HEK293 (cell line): ENCODE data around the gene PCBP1.

Experiments used
- ZNF2 ChIP-seq: fragments of 450-650 bp; formaldehyde crosslinking; IDR thresholded peaks from 2 replicates; pipeline ENCODE4 v1.5.1; 2016; ENCODE audit warnings: missing biosample characterization, missing genetic modification characterization
- ZNF274 ChIP-seq, 2 experiments: fragments of 200-500 bp in 1 of 2; fragments of 450-650 bp in 1 of 2; sonication (Bioruptor generic) in 1 of 2; formaldehyde crosslinking in 1 of 2; IDR thresholded peaks; 2 replicates each; pipeline versions ENCODE4 v1.5.1 to v1.6.1; 2014 to 2016; ENCODE audit warnings: borderline replicate concordance in 1 of 2, inconsistent platforms in 1 of 2, low read length in 1 of 2, missing biosample characterization in 1 of 2, missing genetic modification characterization in 1 of 2
- ZNF747 ChIP-seq: fragments of 450-650 bp; formaldehyde crosslinking; IDR thresholded peaks from 2 replicates; pipeline ENCODE4 v1.5.1; 2016; ENCODE audit warnings: missing biosample characterization, missing genetic modification characterization
- ZNF768 ChIP-seq: fragments of 450-650 bp; formaldehyde crosslinking; IDR thresholded peaks from 2 replicates; pipeline ENCODE4 v1.5.1; 2018; ENCODE audit warnings: missing biosample characterization, mild to moderate bottlenecking, missing genetic modification characterization
- TF ChIP-seq, protein P1 (sequence below): fragments of 450-650 bp; formaldehyde crosslinking; IDR thresholded peaks from 2 replicates; pipeline ENCODE4 v1.5.1; 2016; ENCODE audit warnings: missing biosample characterization, missing genetic modification characterization, low read depth
- TF ChIP-seq, protein P2 (sequence below): fragments of 450-650 bp; formaldehyde crosslinking; IDR thresholded peaks from 2 replicates; pipeline ENCODE4 v1.5.1; 2016; ENCODE audit warnings: missing biosample characterization, missing genetic modification characterization

DNA sequence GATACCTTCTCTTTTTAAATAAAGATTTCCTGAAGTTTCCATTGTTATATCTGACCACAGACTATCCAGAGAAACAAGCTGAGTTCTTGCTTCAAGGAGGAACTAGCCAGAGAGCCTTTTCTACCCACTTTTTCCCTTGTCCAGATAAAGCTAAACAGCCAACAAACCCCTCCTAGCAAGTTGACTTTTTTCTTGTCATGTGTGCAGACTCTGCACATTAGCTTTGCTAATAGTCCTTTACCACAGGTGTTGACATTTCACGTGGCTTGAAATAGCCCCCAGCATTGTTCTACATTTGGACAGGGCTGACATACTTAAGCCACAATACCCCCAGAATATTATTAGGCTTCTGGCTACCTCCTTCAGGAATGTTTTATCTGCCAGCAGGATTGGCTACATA is 40.7 kb downstream of the PCBP1 start:
- TF ChIP-seq, protein P1, sequence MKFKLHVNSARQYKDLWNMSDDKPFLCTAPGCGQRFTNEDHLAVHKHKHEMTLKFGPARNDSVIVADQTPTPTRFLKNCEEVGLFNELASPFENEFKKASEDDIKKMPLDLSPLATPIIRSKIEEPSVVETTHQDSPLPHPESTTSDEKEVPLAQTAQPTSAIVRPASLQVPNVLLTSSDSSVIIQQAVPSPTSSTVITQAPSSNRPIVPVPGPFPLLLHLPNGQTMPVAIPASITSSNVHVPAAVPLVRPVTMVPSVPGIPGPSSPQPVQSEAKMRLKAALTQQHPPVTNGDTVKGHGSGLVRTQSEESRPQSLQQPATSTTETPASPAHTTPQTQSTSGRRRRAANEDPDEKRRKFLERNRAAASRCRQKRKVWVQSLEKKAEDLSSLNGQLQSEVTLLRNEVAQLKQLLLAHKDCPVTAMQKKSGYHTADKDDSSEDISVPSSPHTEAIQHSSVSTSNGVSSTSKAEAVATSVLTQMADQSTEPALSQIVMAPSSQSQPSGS (tag by site-specific recombination), result no peak
- TF ChIP-seq ZNF274 (IDR thresholded peaks at IDR 0.05; ENCODE audit: low read length), result no peak
- no peak for TF ChIP-seq ZNF274 (tag by site-specific recombination; IDR thresholded peaks at IDR 0.05; ENCODE audit: borderline replicate concordance)
- TF ChIP-seq ZNF768 (tag by site-specific recombination), result no peak
- TF ChIP-seq, protein P2, sequence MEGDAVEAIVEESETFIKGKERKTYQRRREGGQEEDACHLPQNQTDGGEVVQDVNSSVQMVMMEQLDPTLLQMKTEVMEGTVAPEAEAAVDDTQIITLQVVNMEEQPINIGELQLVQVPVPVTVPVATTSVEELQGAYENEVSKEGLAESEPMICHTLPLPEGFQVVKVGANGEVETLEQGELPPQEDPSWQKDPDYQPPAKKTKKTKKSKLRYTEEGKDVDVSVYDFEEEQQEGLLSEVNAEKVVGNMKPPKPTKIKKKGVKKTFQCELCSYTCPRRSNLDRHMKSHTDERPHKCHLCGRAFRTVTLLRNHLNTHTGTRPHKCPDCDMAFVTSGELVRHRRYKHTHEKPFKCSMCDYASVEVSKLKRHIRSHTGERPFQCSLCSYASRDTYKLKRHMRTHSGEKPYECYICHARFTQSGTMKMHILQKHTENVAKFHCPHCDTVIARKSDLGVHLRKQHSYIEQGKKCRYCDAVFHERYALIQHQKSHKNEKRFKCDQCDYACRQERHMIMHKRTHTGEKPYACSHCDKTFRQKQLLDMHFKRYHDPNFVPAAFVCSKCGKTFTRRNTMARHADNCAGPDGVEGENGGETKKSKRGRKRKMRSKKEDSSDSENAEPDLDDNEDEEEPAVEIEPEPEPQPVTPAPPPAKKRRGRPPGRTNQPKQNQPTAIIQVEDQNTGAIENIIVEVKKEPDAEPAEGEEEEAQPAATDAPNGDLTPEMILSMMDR (tag by site-specific recombination), result no peak
- TF ChIP-seq ZNF747 (tag by site-specific recombination), result no peak
- no peak for TF ChIP-seq ZNF2 (tag by site-specific recombination)
